Measurements from ENCODE around the gene SLAMF6. TPM values are rescaled to one million over a fixed set of nuclear protein-coding genes. Genes with fewer than 3 reads are reported as not detected.

SLAMF6 gene
- total and polyA plus RNA-seq, 4 experiments from 2014 or later = 56.4 to 105 (median 78.0) TPM

Other genes starting within 250 kb of the SLAMF6 start
- gene PEX19, start 238.1 kb downstream of the SLAMF6 start, total RNA-seq = 10 to 100 TPM; 53.5 to 60.6 TPM
- 10 to 100 TPM; 41.2 to 84.0 TPM for gene PEX19, start 238.1 kb downstream of the SLAMF6 start, polyA plus RNA-seq
- gene COPA, start 180.0 kb downstream of the SLAMF6 start, total RNA-seq = 100 to 1,000 TPM; 128 to 132 TPM
- 100 to 1,000 TPM; 115 to 150 TPM for gene COPA, start 180.0 kb downstream of the SLAMF6 start, polyA plus RNA-seq
- gene NCSTN, start 179.9 kb downstream of the SLAMF6 start, total RNA-seq = 10 to 100 TPM; 62.2 to 68.0 TPM
- 10 to 100 TPM; 68.1 to 93.1 TPM for gene NCSTN, start 179.9 kb downstream of the SLAMF6 start, polyA plus RNA-seq
- gene NHLH1, start 156.2 kb downstream of the SLAMF6 start, total RNA-seq = under 1 TPM; 0.41 to 0.42 TPM
- not detected for gene NHLH1, start 156.2 kb downstream of the SLAMF6 start, polyA plus RNA-seq
- not detected for gene VANGL2, start 122.7 kb downstream of the SLAMF6 start, total RNA-seq
- gene VANGL2, start 122.7 kb downstream of the SLAMF6 start, polyA plus RNA-seq = not detected
- gene CD84, start 56.2 kb upstream of the SLAMF6 start, total RNA-seq = 10 to 100 TPM; 97.5 to 98.9 TPM
- gene CD84, start 56.2 kb upstream of the SLAMF6 start, polyA plus RNA-seq = 10 to 100 TPM; 15.9 to 33.6 TPM
- gene SLAMF1, start 123.8 kb upstream of the SLAMF6 start, total RNA-seq = 10 to 100 TPM; 59.8 to 59.9 TPM
- gene SLAMF1, start 123.8 kb upstream of the SLAMF6 start, polyA plus RNA-seq = 10 to 100 TPM; 21.4 to 62.5 TPM
- 100 to 1,000 TPM; 301 to 329 TPM for gene CD48, start 188.6 kb upstream of the SLAMF6 start, total RNA-seq
- 100 to 1,000 TPM; 228 to 246 TPM for gene CD48, start 188.6 kb upstream of the SLAMF6 start, polyA plus RNA-seq
- gene SLAMF7, start 216.0 kb upstream of the SLAMF6 start, total RNA-seq = 1 to 10 TPM; 8.1 to 8.2 TPM
- gene SLAMF7, start 216.0 kb upstream of the SLAMF6 start, polyA plus RNA-seq = 1 to 10 TPM; 2.8 TPM